Tibial nerve (tissue), 4 donors: Measurements from ENCODE around the gene PSENEN. TPM values are rescaled to one million over a fixed set of nuclear protein-coding genes. Genes with fewer than 3 reads are reported as not detected.

Experiments used
- DNase-seq, 2 donors: peaks; one replicate each; pipeline ENCODE4 v3.0.0-alpha.2; 2019; ENCODE audit warnings: low spot score in 2 of 2
- H3K27ac ChIP-seq, 4 donors: fragments of 200-600 bp; sonication (generic) in 3 of 4; one replicate each; pipeline ENCODE4 v1.5.1; 2017 to 2019; ENCODE audit warnings: mild to moderate bottlenecking in 1 of 4
- H3K27me3 ChIP-seq, 2 donors: fragments of 200-600 bp; sonication (generic) in 1 of 2; one replicate each; pipeline versions ENCODE4 v1.5.1 to v1.6.0; 2017 to 2019
- H3K36me3 ChIP-seq, 3 donors: fragments of 200-600 bp; sonication (generic); one replicate each; pipeline ENCODE4 v1.5.1; 2018 to 2019
- H3K4me1 ChIP-seq, 4 donors: fragments of 200-600 bp; sonication (generic) in 3 of 4; one replicate each; pipeline ENCODE4 v1.5.1; 2017 to 2019
- H3K4me3 ChIP-seq, 4 donors: fragments of 200-600 bp; sonication (generic) in 3 of 4; one replicate each; pipeline ENCODE4 v1.5.1; 2017 to 2019; ENCODE audit warnings: mild to moderate bottlenecking in 1 of 4, moderate library complexity in 1 of 4
- H3K9me3 ChIP-seq, 4 donors: fragments of 200-600 bp; sonication (generic) in 3 of 4; one replicate each; pipeline ENCODE4 v1.5.1; 2017 to 2019
- EP300 ChIP-seq, 2 donors: sonication (generic); formaldehyde crosslinking; IDR thresholded peaks; one replicate each; pipeline ENCODE4 v1.6.1; 2017; ENCODE audit warnings: antibody characterized with exemption in 2 of 2, mild to moderate bottlenecking in 1 of 2
- POLR2A ChIP-seq, 2 donors: fragments of 450-650 bp; IDR thresholded peaks; one replicate each; pipeline ENCODE4 v1.6.1; 2017; ENCODE audit warnings: antibody characterized with exemption in 2 of 2, mild to moderate bottlenecking in 2 of 2, moderate library complexity in 2 of 2
- WGBS, 2 donors: methylation state at CpG; one replicate each; pipeline ENCODE4 v1.1.5; 2018; 5-methylcytosine and 5-hydroxymethylcytosine counted together
- total RNA-seq, 4 donors: library from RNA; depleted of rRNA; stranded (reverse); fragments of >200 nt; gene quantifications; one replicate each; pipeline ENCODE4 v1.1.0, GENCODE V29; 2016
- TF ChIP-seq, protein P1 (sequence below), 5 experiments: fragments of 200-600 bp in 3 of 5; fragments of 450-650 bp in 2 of 5; sonication (generic) in 3 of 5; IDR thresholded peaks; one replicate each; pipeline ENCODE4 v1.5.1; 2016 to 2019; ENCODE audit warnings: antibody characterized with exemption in 5 of 5, mild to moderate bottlenecking in 3 of 5, moderate library complexity in 2 of 5

The PSENEN gene
- total RNA-seq, 4 donors from 2014 or later = 33.1 to 46.7 (median 40.3) TPM

DNA sequence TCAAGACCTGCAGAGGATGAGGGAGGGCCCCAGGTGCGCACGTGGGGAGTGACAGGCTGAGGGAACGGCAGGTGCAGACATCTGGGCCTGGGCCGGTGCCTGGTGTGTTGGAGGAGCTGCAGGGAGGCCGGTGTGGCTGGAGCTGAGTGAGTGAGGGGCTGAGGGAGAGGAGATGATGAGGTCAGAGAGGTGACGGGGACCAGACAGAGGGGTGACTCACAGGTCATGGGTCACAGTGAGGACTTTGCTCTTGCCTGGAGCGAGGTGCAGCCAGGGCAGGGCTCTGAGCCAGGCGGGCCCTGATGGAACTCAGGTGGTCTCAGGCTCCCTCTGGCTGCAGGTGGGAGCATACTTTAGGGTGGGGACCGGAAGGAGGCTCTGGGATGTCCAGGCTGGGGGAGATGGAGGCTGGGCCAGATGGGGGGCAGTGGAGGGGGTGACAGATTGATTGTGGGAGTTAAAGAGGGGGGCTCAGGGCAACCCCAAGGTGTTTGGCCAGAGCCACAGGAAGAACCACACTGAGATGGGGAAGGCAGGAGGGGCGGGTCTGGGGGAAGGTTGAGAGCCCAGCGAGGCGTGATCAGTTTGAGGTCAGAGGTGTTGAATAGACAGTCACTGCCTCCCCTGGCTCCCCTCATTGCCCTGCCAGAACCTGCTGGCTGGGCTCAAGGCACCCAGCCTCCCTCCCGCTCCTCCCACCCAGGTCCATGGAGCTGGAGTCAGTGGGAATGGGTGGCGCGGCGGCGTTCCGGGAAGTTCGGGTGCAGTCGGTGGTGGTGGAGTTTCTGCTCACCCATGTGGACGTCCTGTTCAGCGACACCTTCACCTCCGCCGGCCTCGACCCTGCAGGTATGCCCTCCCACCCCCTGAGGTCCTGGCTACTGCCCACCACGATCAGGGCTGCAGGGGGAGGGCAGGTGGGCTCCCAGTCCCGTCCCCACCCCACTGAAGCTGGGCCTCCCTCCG lies 38.3 kb downstream of the PSENEN start:
- no peaks in the 10 kb centered on the region for H3K4me1 ChIP-seq
- no peaks in the 10 kb centered on the region for H3K9me3 ChIP-seq
- H3K36me3 ChIP-seq = peaks cover 0 to 96% (median 0%) of the 10 kb centered on the region in 3 donors
- WGBS, 2 donors = 77 to 79% methylated on average over 20 to 25 of the region's 28 CpGs
- no peak overlapping the region for H3K4me3 ChIP-seq
- H3K27ac ChIP-seq = no peak overlapping the region
- H3K27me3 ChIP-seq = no peaks in the 10 kb centered on the region
- no peak for DNase-seq
- TF ChIP-seq, protein P1, sequence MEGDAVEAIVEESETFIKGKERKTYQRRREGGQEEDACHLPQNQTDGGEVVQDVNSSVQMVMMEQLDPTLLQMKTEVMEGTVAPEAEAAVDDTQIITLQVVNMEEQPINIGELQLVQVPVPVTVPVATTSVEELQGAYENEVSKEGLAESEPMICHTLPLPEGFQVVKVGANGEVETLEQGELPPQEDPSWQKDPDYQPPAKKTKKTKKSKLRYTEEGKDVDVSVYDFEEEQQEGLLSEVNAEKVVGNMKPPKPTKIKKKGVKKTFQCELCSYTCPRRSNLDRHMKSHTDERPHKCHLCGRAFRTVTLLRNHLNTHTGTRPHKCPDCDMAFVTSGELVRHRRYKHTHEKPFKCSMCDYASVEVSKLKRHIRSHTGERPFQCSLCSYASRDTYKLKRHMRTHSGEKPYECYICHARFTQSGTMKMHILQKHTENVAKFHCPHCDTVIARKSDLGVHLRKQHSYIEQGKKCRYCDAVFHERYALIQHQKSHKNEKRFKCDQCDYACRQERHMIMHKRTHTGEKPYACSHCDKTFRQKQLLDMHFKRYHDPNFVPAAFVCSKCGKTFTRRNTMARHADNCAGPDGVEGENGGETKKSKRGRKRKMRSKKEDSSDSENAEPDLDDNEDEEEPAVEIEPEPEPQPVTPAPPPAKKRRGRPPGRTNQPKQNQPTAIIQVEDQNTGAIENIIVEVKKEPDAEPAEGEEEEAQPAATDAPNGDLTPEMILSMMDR (IDR thresholded peaks at IDR 0.05) = no peak
- TF ChIP-seq POLR2A (IDR thresholded peaks at IDR 0.05) (no peak), EP300 (IDR thresholded peaks at IDR 0.05) (no peak)

DNA sequence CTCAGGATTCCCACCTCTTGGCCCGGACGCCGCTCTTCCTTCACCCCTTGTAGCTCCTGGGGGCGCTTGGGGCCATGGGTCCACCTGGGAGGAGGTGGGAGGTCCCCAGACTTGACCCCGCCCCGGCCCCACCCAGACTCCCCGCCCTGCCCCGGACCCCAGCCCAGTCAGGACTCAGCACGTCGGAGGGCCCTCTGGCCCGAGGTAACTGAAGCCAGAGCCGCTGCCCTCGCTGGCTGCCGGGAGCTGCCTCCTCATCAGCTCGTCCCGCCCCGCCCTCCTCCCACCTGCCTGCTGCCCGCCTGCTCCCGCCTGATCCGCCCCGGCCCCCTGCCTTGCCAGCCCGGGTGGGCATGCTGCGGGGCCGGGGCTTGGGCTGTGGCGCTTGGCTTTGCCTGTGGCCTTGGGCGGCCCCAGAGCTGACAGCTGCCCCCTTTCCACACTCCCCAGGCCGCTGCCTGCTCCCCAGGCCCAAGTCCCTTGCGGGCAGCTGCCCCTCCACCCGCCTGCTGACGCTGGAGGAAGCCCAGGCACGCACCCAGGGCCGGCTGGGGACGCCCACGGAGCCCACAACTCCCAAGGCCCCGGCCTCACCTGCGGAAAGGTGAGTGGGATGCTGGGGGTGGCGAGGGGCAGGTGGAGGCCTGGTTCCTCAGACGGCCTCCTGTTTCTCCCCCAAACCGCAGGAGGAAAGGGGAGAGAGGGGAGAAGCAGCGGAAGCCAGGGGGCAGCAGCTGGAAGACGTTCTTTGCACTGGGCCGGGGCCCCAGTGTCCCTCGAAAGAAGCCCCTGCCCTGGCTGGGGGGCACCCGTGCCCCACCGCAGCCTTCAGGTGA lies 39.3 kb downstream of the PSENEN start:
- WGBS, 2 donors = 78 to 82% methylated on average over 17 to 33 of the region's 45 CpGs

GRCh38 chr19:35785339-35785627 lies 39.8 kb downstream of the PSENEN start:
- TF ChIP-seq POLR2A (IDR thresholded peaks at IDR 0.05) = no peak
- no peak for TF ChIP-seq EP300 (IDR thresholded peaks at IDR 0.05)
- TF ChIP-seq, protein P1 (IDR thresholded peaks at IDR 0.05) = no peak
- 84 to 96% methylated on average over 9 to 10 of the region's 10 CpGs for WGBS, 2 donors
- Histone ChIP-seq H3K27ac (no peak overlapping the region), H3K9me3 (no peaks in the 10 kb centered on the region), H3K27me3 (no peaks in the 10 kb centered on the region), H3K4me1 (no peaks in the 10 kb centered on the region), H3K36me3 (peaks cover 0 to 81% (median 0%) of the 10 kb centered on the region in 3 donors), H3K4me3 (no peak overlapping the region)
- no peak for DNase-seq

More for the DNA sequence above, 39.3 kb downstream of the PSENEN start:
- Histone ChIP-seq H3K27me3 (no peaks in the 10 kb centered on the region), H3K27ac (no peak overlapping the region), H3K36me3 (peaks cover 0 to 87% (median 0%) of the 10 kb centered on the region in 3 donors), H3K4me3 (no peak overlapping the region), H3K4me1 (no peaks in the 10 kb centered on the region), H3K9me3 (no peaks in the 10 kb centered on the region)
- DNase-seq = no peak
- TF ChIP-seq EP300 (IDR thresholded peaks at IDR 0.05) (no peak), POLR2A (IDR thresholded peaks at IDR 0.05) (no peak)
- TF ChIP-seq, protein P1 (IDR thresholded peaks at IDR 0.05) = no peak

DNA sequence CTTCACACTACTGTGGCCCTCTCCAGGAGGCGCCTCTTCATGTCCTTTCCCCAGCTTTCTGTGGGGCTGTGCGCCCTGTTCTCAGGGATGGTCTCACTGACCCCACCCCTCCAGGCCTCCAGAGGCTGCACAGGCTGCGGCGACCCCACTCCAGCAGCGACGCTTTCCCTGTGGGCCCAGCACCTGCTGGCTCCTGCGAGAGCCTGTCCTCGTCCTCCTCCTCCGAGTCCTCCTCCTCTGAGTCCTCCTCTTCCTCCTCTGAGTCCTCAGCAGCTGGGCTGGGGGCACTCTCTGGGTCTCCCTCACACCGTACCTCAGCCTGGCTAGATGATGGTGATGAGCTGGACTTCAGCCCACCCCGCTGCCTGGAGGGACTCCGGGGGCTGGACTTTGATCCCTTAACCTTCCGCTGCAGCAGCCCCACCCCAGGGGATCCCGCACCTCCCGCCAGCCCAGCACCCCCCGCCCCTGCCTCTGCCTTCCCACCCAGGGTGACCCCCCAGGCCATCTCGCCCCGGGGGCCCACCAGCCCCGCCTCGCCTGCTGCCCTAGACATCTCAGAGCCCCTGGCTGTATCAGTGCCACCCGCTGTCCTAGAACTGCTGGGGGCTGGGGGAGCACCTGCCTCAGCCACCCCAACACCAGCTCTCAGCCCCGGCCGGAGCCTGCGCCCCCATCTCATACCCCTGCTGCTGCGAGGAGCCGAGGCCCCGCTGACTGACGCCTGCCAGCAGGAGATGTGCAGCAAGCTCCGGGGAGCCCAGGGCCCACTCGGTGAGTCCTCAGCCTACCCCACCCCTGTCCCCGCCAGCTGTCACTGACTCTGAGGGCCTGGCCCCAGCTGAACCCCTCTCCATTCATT lies 41.1 kb downstream of the PSENEN start:
- TF ChIP-seq EP300 (IDR thresholded peaks at IDR 0.05) = no peak
- TF ChIP-seq POLR2A (IDR thresholded peaks at IDR 0.05) = no peak
- TF ChIP-seq, protein P1 (IDR thresholded peaks at IDR 0.05) = no peak

More for the DNA sequence above, 41.1 kb downstream of the PSENEN start:
- Histone ChIP-seq H3K27ac (no peak overlapping the region), H3K27me3 (no peaks in the 10 kb centered on the region), H3K9me3 (no peaks in the 10 kb centered on the region), H3K36me3 (peaks cover 0 to 69% (median 0%) of the 10 kb centered on the region in 3 donors), H3K4me1 (no peaks in the 10 kb centered on the region), H3K4me3 (no peak overlapping the region)
- WGBS, 2 donors = 85% methylated on average over 26 to 31 of the region's 31 CpGs
- no peak for DNase-seq
